Stomach (tissue), 4 donors: ENCODE measurements around the gene PWP1.

Source experiments
- CTCF ChIP-seq, 7 experiments: fragments of 450-650 bp in 4 of 7; fragments of 200-600 bp in 3 of 7; sonication (generic) in 3 of 7; IDR thresholded peaks; one replicate each; pipeline ENCODE4 v1.5.1; 2016 to 2019; ENCODE audit warnings: antibody characterized with exemption in 7 of 7, control low read depth in 2 of 7, mild to moderate bottlenecking in 1 of 7
- POLR2A ChIP-seq, 4 donors: fragments of 450-650 bp; IDR thresholded peaks; one replicate each; pipeline ENCODE4 v1.6.1; 2016; ENCODE audit warnings: antibody characterized with exemption in 4 of 4, control low read depth in 2 of 4, mild to moderate bottlenecking in 1 of 4, moderate library complexity in 1 of 4

DNA sequence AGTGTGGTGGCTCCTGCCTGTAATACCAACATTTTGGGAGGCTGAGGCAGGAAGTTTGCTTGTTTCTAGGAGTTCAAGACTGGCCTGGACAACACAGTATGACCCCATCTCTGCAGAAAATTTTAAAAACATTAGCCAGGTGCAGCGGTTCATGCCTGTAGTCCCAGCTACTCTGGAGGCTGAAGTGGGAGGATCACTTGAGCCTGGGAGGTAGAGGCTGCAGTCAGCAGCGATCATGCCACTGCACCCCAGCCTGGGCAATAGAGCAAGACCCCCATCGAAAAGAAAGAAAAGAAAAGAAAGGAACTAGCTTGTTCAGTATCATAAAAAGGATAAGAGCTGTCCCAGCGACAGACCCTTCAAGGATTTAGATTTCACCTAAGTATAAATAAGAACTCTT lies 18.1 kb upstream of the PWP1 start:
- no peak for TF ChIP-seq CTCF (IDR thresholded peaks at IDR 0.05)
- no peak for TF ChIP-seq POLR2A (IDR thresholded peaks at IDR 0.05)
